Activated T-helper 1 cell treated with anti-CD3 and anti-CD28 coated beads, Interleukin-2, amount 50 U/mL, for 16 hours (primary cell): Measurements from ENCODE around the gene STKLD1.
"Not testable (repeated sequence)": the region's sequence is repeated elsewhere in the genome, so short reads cannot be mapped to it uniquely, and the experiment has no call there.

Source experiments
- DNase-seq, 2 donors: peaks; one replicate each; pipeline ENCODE4 v3.0.0-alpha.2; 2020; ENCODE audit warnings: low read depth in 1 of 2, low spot score in 1 of 2

Gene STKLD1

GRCh38 chr9:133375724-133376654 is at the start of gene STKLD1, which contains the start of gene SURF4:
Gene STKLD1 (plus strand): TSS chr9:133376366. CDS start chr9:133376474, 108 bp downstream.
Gene SURF4 (minus strand): TSS chr9:133376060. CDS start chr9:133375969, 91 bp downstream.
- peak; percentile 90 to 91 for DNase-seq

DNA sequence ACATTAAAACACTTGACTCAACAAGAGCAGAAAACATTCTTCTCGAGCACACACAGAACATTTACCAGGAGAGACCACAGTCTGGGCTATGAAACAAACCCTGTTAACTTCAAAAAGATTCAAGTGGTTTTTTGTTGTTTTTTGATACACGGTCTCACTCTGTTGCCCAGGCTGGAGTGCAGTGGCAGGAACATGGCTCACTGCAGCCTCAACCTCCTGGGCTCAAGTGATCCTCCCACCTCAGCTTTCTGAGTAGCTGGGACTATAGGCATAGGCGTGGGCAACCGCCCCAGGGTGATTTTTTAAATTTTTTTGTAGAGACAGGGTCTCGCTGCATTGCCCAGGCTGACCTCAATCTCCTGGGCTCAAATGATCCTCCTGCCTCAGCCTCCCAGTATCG is 49.1 kb upstream of the STKLD1 start:
- DNase-seq: not testable (repeated sequence)

DNA sequence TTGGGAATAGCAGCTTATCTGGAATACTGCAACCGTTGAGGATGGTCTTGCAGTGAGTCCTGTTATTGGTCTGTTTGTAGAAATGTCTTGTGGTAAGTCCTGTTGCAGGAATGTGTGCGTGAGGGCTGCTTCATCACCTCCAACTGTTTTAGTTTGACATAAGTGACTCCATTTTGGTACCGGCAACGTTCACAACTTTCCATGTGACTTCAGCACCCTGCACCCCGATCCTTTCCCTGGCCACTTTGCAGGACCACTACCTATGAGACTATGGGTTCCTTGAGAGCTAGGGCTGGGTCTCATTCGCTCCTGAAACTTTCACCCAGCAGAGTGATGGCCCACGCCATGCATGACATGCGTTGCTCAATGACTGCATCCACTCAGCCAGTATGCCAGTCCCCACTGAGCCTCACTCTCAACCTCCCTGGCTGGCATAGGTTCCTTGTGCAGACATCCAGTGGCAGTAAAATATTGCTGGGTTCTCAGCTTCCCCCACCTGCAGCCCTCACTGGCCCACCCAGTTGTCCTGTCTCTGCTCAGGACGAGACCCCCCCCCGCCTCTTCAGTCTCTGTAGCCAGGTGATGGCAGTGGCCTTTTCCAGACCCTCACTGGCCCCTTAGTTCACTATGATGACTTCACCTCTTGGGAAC is 48.2 kb upstream of the STKLD1 start:
- no peak for DNase-seq

DNA sequence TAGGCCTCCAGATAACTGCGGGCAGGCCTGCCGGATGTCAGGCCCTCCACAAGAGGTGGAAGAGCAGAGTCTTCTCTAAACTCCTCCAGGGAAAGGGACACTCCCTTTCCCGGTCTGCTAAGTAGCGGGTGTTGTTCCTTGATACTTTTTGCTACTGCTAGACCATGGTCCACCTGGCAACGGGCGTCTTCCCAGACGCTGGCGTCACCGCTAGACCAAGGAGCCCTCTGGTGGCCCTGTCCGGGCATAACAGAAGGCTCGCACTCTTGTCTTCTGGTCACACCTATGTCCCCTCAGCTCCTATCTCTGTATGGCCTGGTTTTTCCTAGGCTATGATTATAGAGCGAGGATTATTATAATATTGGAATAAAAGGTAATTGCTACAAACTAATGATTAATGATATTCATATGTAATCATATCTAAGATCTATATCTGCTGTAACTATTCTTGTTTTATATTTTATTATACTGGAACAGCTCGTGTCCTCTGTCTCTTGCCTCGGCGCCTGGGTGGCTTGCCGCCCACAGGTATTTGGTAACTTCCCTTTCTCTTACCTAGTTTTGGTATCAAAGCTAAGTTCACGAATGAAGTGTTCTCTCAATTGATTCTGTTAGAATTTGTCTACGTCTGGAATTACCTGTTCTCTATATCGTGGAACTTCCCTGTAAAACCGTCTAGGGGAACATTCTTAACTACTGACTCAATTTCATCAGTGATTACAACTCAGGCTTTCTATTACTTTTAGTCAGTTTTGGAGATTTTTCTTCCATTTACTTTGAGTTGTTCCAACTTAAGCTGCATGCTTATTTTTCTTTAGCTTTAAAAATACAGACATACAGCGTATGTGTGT is 46.6 kb upstream of the STKLD1 start:
- not testable (repeated sequence) for DNase-seq

GRCh38 chr9:133331221-133331620 is 44.9 kb upstream of the STKLD1 start:
- DNase-seq: no peak

DNA sequence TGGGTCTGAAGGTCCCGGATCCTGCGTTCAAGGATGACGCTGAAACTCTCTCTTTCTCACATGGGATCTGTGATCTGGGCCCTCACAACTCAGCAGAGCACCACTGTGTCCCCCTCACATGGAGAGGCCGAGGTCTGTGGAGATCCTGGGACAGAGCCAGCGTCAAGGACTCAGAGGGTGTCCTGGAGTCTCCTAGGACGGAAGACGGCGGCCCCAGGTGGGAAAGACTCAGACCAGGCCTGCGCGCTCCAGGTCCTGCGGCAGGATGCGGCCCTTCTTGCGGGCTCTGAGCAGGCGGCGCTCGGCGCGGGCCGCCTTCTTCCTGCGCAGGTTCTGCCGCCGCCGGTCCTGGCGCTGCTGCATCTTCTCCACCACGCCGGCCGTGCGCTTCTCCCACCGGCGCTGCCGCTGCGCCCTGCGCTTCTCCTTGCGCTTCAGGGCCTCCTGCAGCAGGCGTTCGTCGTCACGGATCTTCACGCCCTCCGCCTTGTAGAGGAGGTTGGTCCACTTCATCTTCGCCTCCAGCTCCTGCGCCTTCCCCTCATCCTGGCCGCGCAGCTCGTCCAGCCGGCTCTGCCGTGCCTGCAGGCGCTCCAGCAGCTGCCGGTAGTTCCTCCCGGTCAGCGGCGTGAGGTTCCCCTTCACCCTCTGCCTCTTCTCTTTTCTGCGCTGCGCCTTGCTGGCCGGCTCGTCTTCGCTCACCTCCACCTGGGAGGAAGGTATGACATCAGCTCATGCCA is 44.4 kb upstream of the STKLD1 start:
- no peak for DNase-seq

DNA sequence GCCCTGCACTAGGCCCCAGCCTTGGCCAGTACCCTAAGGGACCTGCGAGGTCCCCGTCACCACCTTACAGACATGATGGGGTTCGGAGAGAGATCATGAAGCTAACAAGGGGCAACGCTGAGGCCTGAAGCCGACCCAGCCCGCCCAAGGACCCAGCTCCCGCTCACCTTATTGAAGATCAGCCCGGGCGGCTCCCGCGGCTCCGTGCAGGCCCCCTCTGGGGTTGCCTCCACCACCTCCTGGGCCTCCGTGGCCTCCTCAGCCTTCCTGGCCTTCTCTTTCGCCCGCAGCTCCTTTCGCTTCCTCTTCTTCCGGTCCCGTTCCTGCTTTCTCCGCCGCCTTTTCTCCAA is 43.8 kb upstream of the STKLD1 start:
- no peak for DNase-seq

- no peak for DNase-seq
Measured at GRCh38 chr9:133333011-133333410, 43.2 kb upstream of the STKLD1 start.

GRCh38 chr9:133333566-133333965 is 42.6 kb upstream of the STKLD1 start:
- DNase-seq: no peak

- DNase-seq: no peak
Measured at GRCh38 chr9:133334161-133334560, 42.0 kb upstream of the STKLD1 start.

DNA sequence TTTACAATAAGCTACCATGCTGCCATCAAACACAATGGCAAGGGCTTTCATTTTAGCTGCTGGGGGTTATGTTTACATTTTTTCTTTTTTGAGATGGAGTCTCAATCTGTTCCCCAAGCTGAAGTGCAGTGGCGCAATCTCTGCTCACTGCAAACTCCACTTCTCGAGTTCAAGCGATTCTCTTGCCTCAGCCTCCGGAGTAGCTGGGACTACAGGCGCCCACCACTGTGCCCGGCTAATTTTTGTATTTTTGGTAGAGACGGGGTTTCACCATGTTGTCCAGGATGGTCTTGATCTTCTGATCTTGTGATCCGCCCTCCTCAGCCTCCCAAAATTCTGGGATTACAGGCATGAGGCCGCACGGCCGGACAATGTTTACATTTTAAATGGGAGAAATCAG is 41.3 kb upstream of the STKLD1 start:
- DNase-seq: not testable (repeated sequence)

DNA sequence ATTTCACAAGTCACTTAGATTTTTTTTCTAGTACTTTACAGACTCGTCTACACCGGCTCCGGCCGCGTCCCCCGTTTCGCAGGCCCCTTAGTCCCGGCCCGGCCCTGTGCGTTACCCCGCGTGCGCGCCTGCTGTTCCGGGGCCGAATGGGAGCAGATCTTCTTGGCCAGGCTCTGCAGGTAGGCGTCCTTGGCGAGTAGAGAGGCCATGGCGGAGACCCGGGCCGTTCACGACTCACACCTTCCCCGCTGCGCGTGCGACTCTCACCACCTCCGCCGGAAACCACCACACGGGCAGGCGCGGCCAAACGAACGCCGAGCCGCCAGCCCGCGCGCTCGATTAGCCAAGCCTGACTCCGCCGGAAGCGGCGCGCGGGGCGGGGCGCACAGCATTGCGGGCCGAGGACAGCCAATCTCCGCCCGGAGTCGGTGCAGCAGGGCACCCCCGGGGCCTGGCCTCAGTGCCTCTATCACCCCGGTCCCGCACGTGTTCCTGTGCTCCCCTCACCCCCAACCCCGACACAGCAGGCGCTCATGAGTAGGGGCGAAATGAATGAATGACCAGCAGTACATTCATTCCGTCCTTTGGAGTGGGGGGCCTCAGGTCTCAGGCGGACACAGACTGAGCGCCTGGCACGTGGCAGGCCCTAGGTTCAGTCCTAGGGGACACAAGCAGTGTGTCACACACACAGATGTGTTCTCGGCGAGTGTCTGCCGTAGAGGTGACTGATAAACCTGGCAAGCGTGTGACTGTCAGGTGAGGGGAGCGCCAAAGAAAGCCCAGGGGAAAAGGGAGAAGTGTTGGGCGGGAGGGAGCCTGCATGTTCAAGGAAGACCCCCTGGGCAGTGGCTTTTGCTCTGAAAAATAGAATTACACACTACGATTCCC is 40.0 kb upstream of the STKLD1 start, which contains the start of gene SURF6:
SURF6 (minus strand) TSS at position 265 of the 888 bp plus-strand sequence; CDS start at position 209, 56 bp downstream.
- DNase-seq: peak; percentile 83 to 93

- no peak for DNase-seq
Measured at GRCh38 chr9:133339641-133340040, 36.5 kb upstream of the STKLD1 start.

DNA sequence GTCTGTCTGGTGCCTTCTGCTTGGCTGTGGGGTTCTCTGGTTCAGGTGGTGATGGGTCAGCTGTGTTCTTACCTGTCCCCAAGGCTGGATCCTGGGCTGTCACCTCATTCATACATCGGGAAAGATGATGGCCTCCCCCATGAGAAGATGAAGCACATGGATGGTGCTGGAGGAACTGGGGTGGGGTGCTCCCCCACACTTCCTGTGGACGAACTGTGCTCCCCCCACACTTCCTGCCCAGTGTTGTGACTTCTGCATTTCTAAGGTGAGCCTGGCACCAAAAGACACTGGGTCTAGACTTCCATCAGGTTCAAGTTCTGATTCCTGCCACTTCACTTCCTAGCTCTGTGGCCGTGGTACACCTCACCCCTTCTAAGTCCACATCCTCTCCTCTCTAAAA is 35.9 kb upstream of the STKLD1 start:
- DNase-seq: no peak

DNA sequence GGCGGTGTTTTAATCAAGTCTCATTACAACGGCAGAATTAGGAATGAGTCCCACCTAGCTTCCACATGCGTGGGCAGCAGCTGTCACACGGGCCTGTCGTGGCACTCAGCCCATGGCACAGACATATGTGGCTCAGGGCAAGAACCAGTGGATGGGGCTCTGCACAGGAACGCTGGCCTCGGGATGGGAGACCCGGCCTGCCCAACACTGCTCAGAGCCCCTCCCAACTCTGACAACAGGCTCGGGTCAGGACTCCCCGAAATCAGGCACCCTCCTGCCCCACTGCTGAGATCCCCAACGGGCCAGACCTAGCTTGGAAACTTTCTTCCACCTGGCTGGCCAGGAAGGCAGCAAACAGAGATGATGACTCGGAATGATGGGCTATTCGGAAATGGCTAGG is 35.2 kb upstream of the STKLD1 start:
- DNase-seq: no peak

GRCh38 chr9:133341369-133342068 is 34.6 kb upstream of the STKLD1 start:
- DNase-seq: no peak

DNA sequence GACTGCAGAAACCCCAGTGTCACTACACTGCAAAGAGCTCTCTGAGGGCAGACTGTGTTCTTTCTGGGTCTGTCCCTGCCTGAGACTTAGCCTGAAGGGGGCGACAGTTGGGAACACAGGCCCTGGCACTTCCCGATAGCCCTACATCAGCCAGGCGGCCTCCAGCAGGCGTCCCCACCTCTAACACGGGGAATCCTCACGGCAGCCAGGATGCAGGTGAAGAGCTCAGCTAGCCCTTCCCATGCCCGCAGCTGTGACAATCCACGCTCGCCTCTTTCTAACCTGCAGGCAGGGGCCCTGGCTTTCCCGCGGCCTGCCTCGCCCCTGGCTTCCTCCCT is 34.1 kb upstream of the STKLD1 start:
- no peak for DNase-seq

DNA sequence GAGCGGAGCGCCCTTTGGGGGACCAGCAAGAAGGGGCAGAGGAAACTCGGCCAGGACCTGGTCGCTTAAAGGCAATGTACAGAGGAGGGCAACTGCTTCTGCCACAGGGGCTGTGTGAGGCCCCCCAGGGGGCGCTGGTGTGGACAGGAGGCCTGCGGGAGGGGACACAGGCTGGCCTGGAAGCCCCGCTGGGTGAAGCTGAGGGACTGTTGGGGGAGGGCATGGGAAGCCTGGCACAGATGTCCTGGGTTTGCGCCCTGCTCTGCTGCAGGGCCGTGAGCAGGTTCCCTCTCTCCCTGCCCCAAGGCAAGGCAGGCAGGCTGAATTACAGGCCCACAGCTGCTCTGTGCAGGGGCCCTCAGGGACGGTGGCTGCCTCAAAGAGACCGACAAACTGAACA is 33.6 kb upstream of the STKLD1 start:
- no peak for DNase-seq

GRCh38 chr9:133344071-133344470 is 32.1 kb upstream of the STKLD1 start:
- no peak for DNase-seq
